Measurements from ENCODE around the gene MYL11.
A peak's percentile ranks its signal among the peaks of the same experiment; 100 is the strongest.

Gene MYL11

GRCh38 chr16:30397056-30397455, 22.5 kb downstream of the MYL11 start:
- Histone ChIP-seq H3K4me3 (ENCODE audit: low read length in 2 of 2) (no peak overlapping the region), H3K36me3 (ENCODE audit: control insufficient read depth in 2 of 2, insufficient read depth in 2 of 2, low read length in 2 of 2) (peaks cover 6 to 16% of the 10 kb centered on the region in 2 donors), H3K27ac (ENCODE audit: low read length) (no peak overlapping the region), H3K4me1 (ENCODE audit: control insufficient read depth, insufficient read depth, low read length) (peaks cover 39% of the 10 kb centered on the region), H3K9ac (ENCODE audit: low read length in 2 of 2) (no peak overlapping the region), H3K9me3 (ENCODE audit: control insufficient read depth in 2 of 2, low read length in 2 of 2) (no peaks in the 10 kb centered on the region), H3K27me3 (ENCODE audit: control insufficient read depth in 1 of 2, insufficient read depth in 2 of 2, low read length in 2 of 2) (no peaks in the 10 kb centered on the region)

- peaks cover 39% of the 10 kb centered on the region for H3K4me1 ChIP-seq (ENCODE audit: control insufficient read depth, insufficient read depth, low read length)
- no peaks in the 10 kb centered on the region for H3K9me3 ChIP-seq (ENCODE audit: control insufficient read depth in 2 of 2, low read length in 2 of 2)
- peak overlapping the region; percentile 98 for H3K27ac ChIP-seq (ENCODE audit: low read length)
- H3K4me3 ChIP-seq (ENCODE audit: low read length in 2 of 2) = no peak overlapping the region
- H3K9ac ChIP-seq (ENCODE audit: low read length in 2 of 2) = no peak overlapping the region
- H3K27me3 ChIP-seq (ENCODE audit: control insufficient read depth in 1 of 2, insufficient read depth in 2 of 2, low read length in 2 of 2) = no peaks in the 10 kb centered on the region
- H3K36me3 ChIP-seq (ENCODE audit: control insufficient read depth in 2 of 2, insufficient read depth in 2 of 2, low read length in 2 of 2) = peaks cover 6 to 16% of the 10 kb centered on the region in 2 donors
Observed at GRCh38 chr16:30397776-30398660, 23.4 kb downstream of the MYL11 start.

GRCh38 chr16:30398661-30399434, 24.2 kb downstream of the MYL11 start:
- Histone ChIP-seq H3K9me3 (ENCODE audit: control insufficient read depth in 2 of 2, low read length in 2 of 2) (no peaks in the 10 kb centered on the region), H3K9ac (ENCODE audit: low read length in 2 of 2) (peak overlapping the region; percentile 71 to 90), H3K27ac (ENCODE audit: low read length) (peak overlapping the region; percentile 98), H3K4me3 (ENCODE audit: low read length in 2 of 2) (peak overlapping the region in 1 of 2 donors; percentile 8), H3K4me1 (ENCODE audit: control insufficient read depth, insufficient read depth, low read length) (peaks cover 39% of the 10 kb centered on the region), H3K27me3 (ENCODE audit: control insufficient read depth in 1 of 2, insufficient read depth in 2 of 2, low read length in 2 of 2) (no peaks in the 10 kb centered on the region), H3K36me3 (ENCODE audit: control insufficient read depth in 2 of 2, insufficient read depth in 2 of 2, low read length in 2 of 2) (peaks cover 6 to 16% of the 10 kb centered on the region in 2 donors)

GRCh38 chr16:30399435-30400186, 25.0 kb downstream of the MYL11 start:
- Histone ChIP-seq H3K9me3 (ENCODE audit: control insufficient read depth in 2 of 2, low read length in 2 of 2) (no peaks in the 10 kb centered on the region), H3K27me3 (ENCODE audit: control insufficient read depth in 1 of 2, insufficient read depth in 2 of 2, low read length in 2 of 2) (no peaks in the 10 kb centered on the region), H3K27ac (ENCODE audit: low read length) (peak overlapping the region; percentile 98), H3K4me3 (ENCODE audit: low read length in 2 of 2) (peak overlapping the region; percentile 79 to 86), H3K36me3 (ENCODE audit: control insufficient read depth in 2 of 2, insufficient read depth in 2 of 2, low read length in 2 of 2) (peaks cover 6 to 16% of the 10 kb centered on the region in 2 donors), H3K9ac (ENCODE audit: low read length in 2 of 2) (peak overlapping the region; percentile 71 to 90), H3K4me1 (ENCODE audit: control insufficient read depth, insufficient read depth, low read length) (peaks cover 33% of the 10 kb centered on the region)

GRCh38 chr16:30401768-30402425, 27.3 kb downstream of the MYL11 start:
- H3K4me1 ChIP-seq (ENCODE audit: control insufficient read depth, insufficient read depth, low read length) = peaks cover 24% of the 10 kb centered on the region
- H3K27me3 ChIP-seq (ENCODE audit: control insufficient read depth in 1 of 2, insufficient read depth in 2 of 2, low read length in 2 of 2) = no peaks in the 10 kb centered on the region

GRCh38 chr16:30406795-30407101, 32.1 kb downstream of the MYL11 start:
- Histone ChIP-seq H3K4me1 (ENCODE audit: control insufficient read depth, insufficient read depth, low read length) (peaks cover 25% of the 10 kb centered on the region), H3K27ac (ENCODE audit: low read length) (peak overlapping the region; percentile 87), H3K4me3 (ENCODE audit: low read length in 2 of 2) (peak overlapping the region; percentile 58 to 83), H3K9ac (ENCODE audit: low read length in 2 of 2) (peak overlapping the region; percentile 56 to 83), H3K36me3 (ENCODE audit: control insufficient read depth in 2 of 2, insufficient read depth in 2 of 2, low read length in 2 of 2) (peaks cover 2 to 4% of the 10 kb centered on the region in 2 donors), H3K27me3 (ENCODE audit: control insufficient read depth in 1 of 2, insufficient read depth in 2 of 2, low read length in 2 of 2) (no peaks in the 10 kb centered on the region), H3K9me3 (ENCODE audit: control insufficient read depth in 2 of 2, low read length in 2 of 2) (no peaks in the 10 kb centered on the region)

More at GRCh38 chr16:30401768-30402425, 27.3 kb downstream of the MYL11 start:
- H3K9me3 ChIP-seq (ENCODE audit: control insufficient read depth in 2 of 2, low read length in 2 of 2) = no peaks in the 10 kb centered on the region
- peaks cover 6 to 15% of the 10 kb centered on the region in 2 donors for H3K36me3 ChIP-seq (ENCODE audit: control insufficient read depth in 2 of 2, insufficient read depth in 2 of 2, low read length in 2 of 2)
- no peak overlapping the region for H3K27ac ChIP-seq (ENCODE audit: low read length)
- no peak overlapping the region for H3K4me3 ChIP-seq (ENCODE audit: low read length in 2 of 2)
- H3K9ac ChIP-seq (ENCODE audit: low read length in 2 of 2) = no peak overlapping the region

GRCh38 chr16:30407102-30407803, 32.7 kb downstream of the MYL11 start, which contains the start of gene ZNF771:
TSS of gene ZNF771 (plus strand) at chr16:30407606. CDS start at chr16:30408054, 448 bp downstream.
- peaks cover 3 to 5% of the 10 kb centered on the region in 2 donors for H3K36me3 ChIP-seq (ENCODE audit: control insufficient read depth in 2 of 2, insufficient read depth in 2 of 2, low read length in 2 of 2)
- H3K9ac ChIP-seq (ENCODE audit: low read length in 2 of 2) = peak within 1 kb of the TSS; percentile 58 to 85
- no peaks in the 10 kb centered on the region for H3K27me3 ChIP-seq (ENCODE audit: control insufficient read depth in 1 of 2, insufficient read depth in 2 of 2, low read length in 2 of 2)
- peak within 1 kb of the TSS; percentile 87 for H3K27ac ChIP-seq (ENCODE audit: low read length)
- no peaks in the 10 kb centered on the region for H3K9me3 ChIP-seq (ENCODE audit: control insufficient read depth in 2 of 2, low read length in 2 of 2)
- H3K4me1 ChIP-seq (ENCODE audit: control insufficient read depth, insufficient read depth, low read length) = peaks cover 26% of the 10 kb centered on the region
- peak within 1 kb of the TSS; percentile 58 to 83 for H3K4me3 ChIP-seq (ENCODE audit: low read length in 2 of 2)

- Histone ChIP-seq H3K9me3 (ENCODE audit: control insufficient read depth in 2 of 2, low read length in 2 of 2) (no peaks in the 10 kb centered on the region), H3K4me3 (ENCODE audit: low read length in 2 of 2) (peak overlapping the region; percentile 58 to 83), H3K9ac (ENCODE audit: low read length in 2 of 2) (peak overlapping the region; percentile 58 to 85), H3K36me3 (ENCODE audit: control insufficient read depth in 2 of 2, insufficient read depth in 2 of 2, low read length in 2 of 2) (peaks cover 3 to 5% of the 10 kb centered on the region in 2 donors), H3K4me1 (ENCODE audit: control insufficient read depth, insufficient read depth, low read length) (peaks cover 27% of the 10 kb centered on the region), H3K27me3 (ENCODE audit: control insufficient read depth in 1 of 2, insufficient read depth in 2 of 2, low read length in 2 of 2) (no peaks in the 10 kb centered on the region), H3K27ac (ENCODE audit: low read length) (peak overlapping the region; percentile 87)
Observed at GRCh38 chr16:30407804-30408534, 33.4 kb downstream of the MYL11 start.

Measured in stomach smooth muscle (tissue), 2 donors.